Islet precursor cell (in vitro differentiated cells): Measurements from ENCODE around the gene DISP2.

Experiments used
- DNase-seq: peaks from one replicate; pipeline ENCODE4 v3.0.0-alpha.2; 2018

Gene DISP2

GRCh38 chr15:40397688-40398412 is 39.8 kb downstream of the DISP2 start:
- DNase-seq, result no peak

GRCh38 chr15:40398413-40398873 is 40.4 kb downstream of the DISP2 start:
- DNase-seq, result no peak

- no peak for DNase-seq
Observed at GRCh38 chr15:40399370-40399769, 41.4 kb downstream of the DISP2 start.

- DNase-seq, result peak; percentile 98
Observed at GRCh38 chr15:40405501-40406381, 47.7 kb downstream of the DISP2 start, which contains the start of gene IVD. TSS of gene IVD (plus strand) at chr15:40405795. CDS start at chr15:40405828, 33 bp downstream.

- DNase-seq, result no peak
Observed at GRCh38 chr15:40407330-40407990, 49.4 kb downstream of the DISP2 start.

- DNase-seq, result no peak
Observed at GRCh38 chr15:40409366-40409765, 51.3 kb downstream of the DISP2 start.

- no peak for DNase-seq
Observed at GRCh38 chr15:40410476-40410875, 52.5 kb downstream of the DISP2 start.

GRCh38 chr15:40412095-40412759 is 54.2 kb downstream of the DISP2 start:
- DNase-seq, result no peak

- no peak for DNase-seq
Observed at GRCh38 chr15:40413036-40413435, 55.0 kb downstream of the DISP2 start.

GRCh38 chr15:40414816-40415215 is 56.8 kb downstream of the DISP2 start:
- no peak for DNase-seq

- DNase-seq, result no peak
Observed at GRCh38 chr15:40415226-40415625, 57.2 kb downstream of the DISP2 start.

- DNase-seq, result no peak
Observed at GRCh38 chr15:40416056-40416455, 58.0 kb downstream of the DISP2 start.

GRCh38 chr15:40418126-40418525 is 60.1 kb downstream of the DISP2 start:
- no peak for DNase-seq

- no peak for DNase-seq
Observed at GRCh38 chr15:40420071-40420713, 62.2 kb downstream of the DISP2 start.

GRCh38 chr15:40420793-40421192 is 62.8 kb downstream of the DISP2 start:
- DNase-seq, result no peak

- DNase-seq, result peak; percentile 86
Observed at GRCh38 chr15:40421246-40422157, 63.5 kb downstream of the DISP2 start.

- DNase-seq, result no peak
Observed at GRCh38 chr15:40424483-40425115, 66.6 kb downstream of the DISP2 start.

GRCh38 chr15:40425681-40426080 is 67.7 kb downstream of the DISP2 start:
- no peak for DNase-seq

GRCh38 chr15:40427188-40427587 is 69.2 kb downstream of the DISP2 start:
- no peak for DNase-seq

- no peak for DNase-seq
Observed at GRCh38 chr15:40428185-40428584, 70.2 kb downstream of the DISP2 start.
